GM19438 (cell line): ENCODE data around the gene CYP1A2.
"Not testable (repeated sequence)": the region's sequence is repeated elsewhere in the genome, so short reads cannot be mapped to it uniquely, and the experiment has no call there.

Source experiments
- ATAC-seq: cut with Tn5 transposase; IDR thresholded peaks from one replicate; pipeline ENCODE4 v1.9.1; 2021; ENCODE audit warnings: low read depth; ENCODE audit not compliant: unreplicated experiment

CYP1A2 gene

GRCh38 chr15:74775132-74775562 is 26.5 kb downstream of the CYP1A2 start:
- ATAC-seq: no peak

- no peak for ATAC-seq
These were observed 27.2 kb downstream of the CYP1A2 start for GRCh38 chr15:74775894-74776293.

GRCh38 chr15:74776821-74777768 is 28.4 kb downstream of the CYP1A2 start:
- ATAC-seq: no peak

GRCh38 chr15:74777769-74778598 is 29.3 kb downstream of the CYP1A2 start:
- no peak for ATAC-seq

- ATAC-seq: no peak
These were observed 29.9 kb downstream of the CYP1A2 start for GRCh38 chr15:74778599-74778970.

GRCh38 chr15:74779162-74779648 is 30.6 kb downstream of the CYP1A2 start:
- no peak for ATAC-seq

- no peak for ATAC-seq
These were observed 32.1 kb downstream of the CYP1A2 start for GRCh38 chr15:74780523-74781430.

- no peak for ATAC-seq
These were observed 33.0 kb downstream of the CYP1A2 start, which contains the start of gene CSK for GRCh38 chr15:74781431-74782258. CSK (plus strand) TSS chr15:74782080; CDS start chr15:74798298, 16,218 bp downstream.

GRCh38 chr15:74782259-74783071 is 33.8 kb downstream of the CYP1A2 start:
- ATAC-seq: no peak

GRCh38 chr15:74783072-74783807 is 34.6 kb downstream of the CYP1A2 start:
- no peak for ATAC-seq

- no peak for ATAC-seq
These were observed 35.1 kb downstream of the CYP1A2 start for GRCh38 chr15:74783808-74784175.

- ATAC-seq: no peak
These were observed 36.0 kb downstream of the CYP1A2 start for GRCh38 chr15:74784426-74785193.

GRCh38 chr15:74785194-74786032 is 36.8 kb downstream of the CYP1A2 start:
- ATAC-seq: no peak

- ATAC-seq: not testable (repeated sequence)
These were observed 37.4 kb downstream of the CYP1A2 start for GRCh38 chr15:74786081-74786480.

- no peak for ATAC-seq
These were observed 38.0 kb downstream of the CYP1A2 start for GRCh38 chr15:74786551-74787165.
